Suppressor macrophage (primary cell): Measurements from ENCODE around the gene ASAP2.

ENCODE experiments used
- DNase-seq, 4 experiments: peaks; one replicate each; pipeline ENCODE4 v3.0.0-alpha.2; 2020 to 2022

ASAP2 gene

GRCh38 chr2:9410108-9410507, 203.5 kb downstream of the ASAP2 start:
- DNase-seq = no peak

DNA sequence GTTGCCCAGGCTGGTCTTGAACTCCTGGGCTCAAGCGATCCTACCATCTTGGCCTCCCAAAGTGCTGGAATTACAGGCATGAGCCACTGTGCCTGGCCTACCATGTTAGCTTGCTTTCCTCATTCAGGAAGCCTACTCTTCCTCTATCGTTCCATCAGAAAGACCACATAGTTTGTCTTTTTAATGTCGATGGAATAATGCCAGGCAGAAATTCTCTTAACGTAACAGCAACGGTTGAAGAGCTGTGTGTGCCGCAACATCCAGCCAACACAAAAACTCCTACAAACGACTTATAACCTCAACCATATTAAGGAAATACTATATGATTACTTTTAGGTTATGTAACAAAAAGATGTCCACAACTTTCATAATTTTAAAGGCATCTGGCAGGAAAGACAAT, 206.2 kb downstream of the ASAP2 start:
- no peak for DNase-seq

- peak; percentile 73 to 85 (median 80) for DNase-seq
Observed at GRCh38 chr2:9415516-9416169, 209.0 kb downstream of the ASAP2 start.

DNA sequence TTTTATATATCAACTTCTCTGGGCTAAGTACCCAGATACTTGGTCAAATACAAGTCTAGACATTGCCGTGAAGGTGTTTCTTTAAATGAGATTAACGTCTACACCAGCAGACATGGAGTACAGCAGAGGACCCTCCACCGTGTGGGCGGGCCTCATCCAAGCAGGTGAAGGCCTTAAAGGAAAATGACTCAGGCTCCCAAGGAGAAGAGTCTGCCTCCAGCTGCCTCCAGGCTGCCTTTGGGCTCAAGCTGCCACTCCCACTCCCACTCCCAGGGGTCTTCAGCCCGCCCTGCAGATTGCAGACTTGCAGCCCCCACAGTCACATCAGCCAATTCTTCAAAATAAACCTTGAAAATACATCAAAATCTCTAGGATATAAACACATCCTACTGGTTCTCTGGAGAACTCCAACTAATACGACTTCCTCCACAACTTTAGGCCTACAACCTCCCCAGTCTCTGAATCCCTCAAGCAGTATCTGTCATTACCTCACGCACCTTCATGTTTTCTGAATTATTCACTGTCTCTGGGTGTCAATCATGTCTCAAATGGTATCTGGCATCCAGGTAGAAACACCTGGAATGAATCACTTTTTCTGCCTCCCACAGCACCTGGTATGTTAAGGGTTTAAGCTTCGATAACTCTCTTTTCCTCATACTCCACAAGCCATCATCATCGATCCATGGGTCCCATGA, 209.8 kb downstream of the ASAP2 start:
- DNase-seq = peak in 2 of 4 experiments; percentile 42 to 46

DNA sequence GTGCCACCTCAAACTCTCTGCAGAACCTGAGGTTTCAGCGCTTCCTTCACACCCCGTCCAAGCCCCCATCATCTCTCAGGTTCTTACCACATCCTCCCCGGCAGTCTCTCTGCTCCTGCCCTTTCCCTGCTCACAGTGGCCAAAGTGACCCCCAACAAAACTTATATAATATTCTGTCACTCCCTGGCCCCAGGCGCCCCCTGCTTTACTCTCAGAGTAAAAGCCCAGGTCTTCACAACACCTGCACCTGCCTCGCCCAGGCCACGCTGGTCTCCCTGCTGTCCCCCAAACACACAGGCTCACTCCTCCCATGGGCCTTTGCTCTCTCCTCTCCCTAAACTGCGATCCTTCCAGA, 210.3 kb downstream of the ASAP2 start:
- no peak for DNase-seq

GRCh38 chr2:9417725-9418124, 211.1 kb downstream of the ASAP2 start:
- no peak for DNase-seq

DNA sequence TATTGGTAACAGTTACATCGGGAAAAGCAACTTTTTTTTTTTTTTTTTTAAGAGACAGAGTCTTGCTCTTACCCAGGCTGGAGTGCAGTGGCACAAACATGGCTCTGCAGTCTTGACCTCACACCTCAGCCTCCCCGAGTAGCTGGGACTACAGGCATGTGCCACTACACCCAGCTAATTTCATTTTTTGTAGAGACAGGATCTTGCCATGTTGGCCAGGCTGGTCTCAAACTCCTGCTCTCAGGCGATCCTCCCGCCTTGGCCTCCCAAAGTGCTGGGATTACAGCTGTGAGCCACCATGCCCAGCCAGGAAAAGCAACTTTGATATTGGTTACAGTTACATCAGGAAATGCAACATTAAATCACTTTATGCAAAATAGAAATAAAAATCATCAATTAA, 212.1 kb downstream of the ASAP2 start:
- no peak for DNase-seq

GRCh38 chr2:9419541-9419940, 212.9 kb downstream of the ASAP2 start:
- peak; percentile 46 to 82 (median 73) for DNase-seq

DNA sequence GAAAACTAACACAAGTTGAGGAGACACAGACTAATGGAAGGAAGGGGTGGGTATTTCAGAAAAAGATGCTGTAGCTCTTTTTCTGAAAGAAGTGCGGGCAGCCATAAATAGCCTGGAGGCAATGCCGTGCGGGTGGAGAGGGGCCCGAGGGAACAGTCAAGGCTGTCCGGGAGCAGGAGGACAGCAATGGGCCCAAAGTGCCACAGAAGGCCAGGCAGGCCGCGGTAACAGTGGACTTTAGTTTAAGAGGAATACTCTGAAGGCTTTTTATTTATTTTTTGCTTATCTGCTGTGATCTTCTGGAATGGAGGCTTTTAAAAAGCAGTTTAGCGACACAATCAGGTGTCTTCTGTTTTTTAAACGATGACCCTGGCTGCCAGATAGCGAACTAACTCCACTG, 213.9 kb downstream of the ASAP2 start:
- DNase-seq = no peak

DNA sequence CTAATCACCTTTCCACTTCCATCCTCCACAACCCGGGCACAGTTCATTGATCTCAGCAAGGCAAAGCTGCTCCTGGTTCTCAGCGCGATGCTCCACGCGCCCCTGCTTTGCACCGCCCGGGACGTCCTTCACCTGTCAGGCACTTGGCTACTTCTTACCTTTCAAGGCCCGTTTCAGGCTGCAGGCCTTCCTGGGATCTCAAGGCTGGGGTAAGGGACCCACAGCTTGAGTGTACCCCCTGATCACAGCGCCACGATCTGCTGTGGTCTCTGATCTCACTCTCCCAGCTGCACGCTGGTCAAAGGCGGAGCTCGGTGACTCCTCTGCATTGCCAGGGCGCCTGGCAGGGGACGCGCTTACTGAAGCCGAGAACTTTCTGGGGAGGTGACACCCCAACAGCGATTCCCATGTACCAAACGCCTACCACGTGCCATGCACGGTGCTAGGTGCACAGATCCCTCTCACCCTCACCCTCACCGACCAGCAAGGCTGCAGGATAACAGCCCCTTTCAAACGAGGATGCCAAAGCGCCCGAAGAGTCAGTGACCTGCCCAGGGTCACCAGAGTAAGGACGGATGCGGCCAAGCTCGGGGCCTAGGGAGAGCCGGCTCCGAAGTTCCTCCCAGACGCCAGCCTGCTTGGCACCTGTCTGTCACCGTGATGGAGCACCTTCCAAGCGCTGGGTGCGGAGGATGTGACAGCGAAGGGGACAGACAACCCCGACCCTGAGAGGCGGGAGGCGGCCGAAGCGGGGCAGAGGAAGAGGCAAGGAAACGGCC, 215.9 kb downstream of the ASAP2 start:
- DNase-seq = peak; percentile 51 to 79 (median 71)

DNA sequence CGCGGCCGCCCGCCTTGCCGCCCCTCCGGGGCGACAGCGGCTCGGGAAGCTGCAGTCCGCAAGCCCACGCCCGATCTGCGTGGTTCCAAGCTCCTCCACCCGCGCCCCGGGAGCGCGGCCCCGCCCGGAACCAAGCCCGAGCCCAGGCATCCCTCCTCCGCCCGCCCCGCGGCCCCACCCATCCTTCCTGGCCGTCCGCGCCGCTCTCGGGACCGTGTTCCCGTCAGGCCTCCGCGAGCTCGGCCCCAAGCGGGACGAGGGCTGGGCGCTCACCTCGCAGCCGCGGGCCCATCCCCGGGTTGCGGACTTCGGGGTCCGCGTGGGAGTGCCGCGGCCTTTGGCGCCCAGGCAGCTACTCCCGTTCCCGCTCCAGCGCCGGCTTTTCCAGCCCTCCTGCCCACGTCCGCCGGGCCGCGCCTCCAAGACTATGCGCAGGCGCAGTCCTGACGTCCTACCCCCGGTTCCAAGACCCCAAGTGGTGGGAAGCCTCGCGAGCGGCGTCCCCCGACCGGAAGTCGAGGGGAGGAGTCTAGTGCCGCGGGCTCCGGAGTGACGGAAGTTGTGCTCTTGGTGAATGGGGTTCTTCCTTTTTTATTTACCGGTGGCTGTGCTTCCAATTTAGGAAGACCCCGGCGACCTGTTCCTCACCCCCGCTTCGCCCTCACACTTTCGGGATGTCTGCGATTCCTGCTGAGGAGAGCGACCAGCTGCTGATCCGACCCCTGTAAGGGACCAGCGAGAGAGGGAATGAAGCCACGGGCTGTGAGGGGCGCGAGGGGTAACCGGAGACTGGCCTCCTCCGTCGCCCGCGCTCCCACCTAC, 216.7 kb downstream of the ASAP2 start, which contains the start of the genes CPSF3 and ITGB1BP1:
Gene CPSF3 (plus strand): TSS at position 555 of the 822 bp plus-strand sequence. CDS start 120 bp downstream, at position 675.
Gene ITGB1BP1 (minus strand): TSS at position 429 of the 822 bp plus-strand sequence. CDS start 4,831 bp downstream, outside the sequence.
- peak; percentile 99 to 100 (median 100) for DNase-seq

GRCh38 chr2:9423922-9424272, 217.3 kb downstream of the ASAP2 start:
- peak; percentile 29 to 41 (median 33) for DNase-seq

GRCh38 chr2:9424447-9425164, 218.0 kb downstream of the ASAP2 start:
- no peak for DNase-seq

- no peak for DNase-seq
Observed at GRCh38 chr2:9428965-9429577, 222.5 kb downstream of the ASAP2 start.

DNA sequence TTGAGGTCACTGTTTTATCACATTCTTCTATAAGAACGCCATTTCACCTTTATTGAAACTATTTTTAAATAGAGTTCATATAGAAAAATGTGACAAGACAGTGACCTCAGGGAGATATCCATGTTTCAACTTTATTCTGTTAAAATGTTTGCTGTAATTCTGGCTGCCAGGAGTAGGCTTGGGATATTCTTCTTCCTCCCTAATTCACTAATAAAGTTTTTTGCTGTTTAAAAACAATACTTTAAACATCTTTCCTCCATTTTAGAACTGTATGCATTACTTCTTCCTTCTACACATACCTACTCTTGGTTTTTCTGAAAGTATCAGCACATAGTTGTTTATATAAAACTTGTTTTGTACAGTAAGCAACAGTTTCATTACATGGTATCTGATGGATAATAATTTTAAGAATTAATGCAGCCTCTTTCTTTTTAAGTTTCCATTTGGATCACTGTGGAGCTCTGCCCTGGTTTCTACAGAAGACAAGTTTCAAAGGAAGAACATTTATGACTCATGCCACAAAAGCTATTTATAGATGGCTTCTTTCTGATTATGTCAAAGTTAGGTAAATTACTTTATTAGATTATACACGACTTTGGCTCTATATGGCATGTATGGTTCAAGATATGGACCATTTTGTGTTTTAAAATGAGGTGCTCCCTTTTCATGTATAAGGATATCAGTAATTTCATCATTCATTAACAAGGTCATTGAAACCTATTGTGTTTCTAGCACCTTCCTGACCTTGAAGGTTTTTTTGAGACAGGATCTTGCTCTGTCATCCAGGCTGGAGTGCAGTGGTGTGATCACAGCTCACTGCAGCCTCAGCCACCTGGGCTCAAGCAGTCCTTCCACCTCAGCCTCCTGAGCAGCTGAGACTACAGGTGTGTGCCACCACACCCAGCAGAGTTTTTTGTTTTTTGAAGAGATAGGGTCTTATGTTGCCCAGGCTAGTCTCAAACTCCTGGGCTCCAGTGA, 224.0 kb downstream of the ASAP2 start:
- no peak for DNase-seq

DNA sequence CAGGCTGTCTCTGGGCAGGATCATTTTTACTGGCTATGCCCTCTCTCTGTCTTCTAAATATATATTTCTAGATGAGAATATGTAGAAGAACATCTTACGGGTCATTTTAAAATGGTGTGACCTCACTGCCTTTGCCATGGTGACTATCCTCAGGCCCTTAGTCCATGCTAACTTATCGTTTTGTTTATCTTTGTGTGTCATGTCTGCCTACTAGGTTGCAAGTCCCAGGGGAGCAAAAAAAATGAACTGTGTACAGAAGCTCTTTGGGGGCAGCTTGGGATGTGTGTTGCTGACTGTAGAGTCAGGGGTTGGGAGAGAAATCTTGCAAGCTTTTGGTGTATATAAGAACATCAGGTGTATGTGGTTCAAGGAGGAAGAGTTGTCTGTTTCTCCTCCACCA, 227.9 kb downstream of the ASAP2 start:
- DNase-seq = no peak

DNA sequence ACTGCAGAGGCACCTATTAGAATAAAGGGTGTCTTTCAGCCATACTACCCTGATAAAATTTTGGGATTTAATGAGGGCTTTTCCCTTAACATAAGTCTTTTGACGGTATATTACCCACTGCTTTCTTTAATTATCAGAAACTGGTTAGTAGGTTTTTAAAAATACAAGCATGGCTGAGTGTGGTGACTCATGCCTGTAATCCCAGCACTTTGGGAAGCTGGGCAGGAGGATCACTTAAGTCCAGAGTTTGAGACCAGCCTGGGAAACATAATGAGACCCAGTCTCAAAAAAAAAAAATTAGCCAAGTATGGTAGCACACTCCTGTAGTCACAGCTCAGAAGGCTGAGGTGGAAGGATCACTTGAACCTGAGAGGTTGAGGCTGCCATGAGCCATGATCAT, 232.9 kb downstream of the ASAP2 start:
- no peak for DNase-seq

- no peak for DNase-seq
Observed at GRCh38 chr2:9440058-9440727, 233.6 kb downstream of the ASAP2 start.

- DNase-seq = no peak
Observed at GRCh38 chr2:9441556-9441955, 234.9 kb downstream of the ASAP2 start.

DNA sequence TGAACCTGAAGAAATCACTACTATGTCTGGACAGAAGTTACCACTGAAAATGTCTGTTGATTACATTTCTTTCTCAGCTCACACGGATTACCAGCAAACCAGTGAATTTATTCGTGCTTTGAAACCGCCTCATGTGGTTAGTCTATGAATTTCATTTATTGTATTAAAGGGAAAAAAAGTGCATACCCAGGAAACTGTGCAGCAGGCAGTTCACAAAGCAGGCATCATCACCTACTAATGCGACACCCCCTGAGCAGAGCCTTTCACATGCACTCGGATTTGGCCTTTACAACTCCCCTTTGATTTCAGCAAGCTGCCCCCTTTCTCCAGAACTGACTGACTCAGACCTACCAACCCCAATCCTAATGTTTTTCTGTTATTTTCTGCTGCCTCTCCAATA, 236.9 kb downstream of the ASAP2 start:
- no peak for DNase-seq
